Stimulated activated CD4-positive, alpha-beta T cell treated with anti-CD3 and anti-CD28 coated beads, Interleukin-15, amount 100 ng/mL, for 48 hours (primary cell): ENCODE results near the gene IFTAP.
"Not testable (repeated sequence)": the region's sequence is repeated elsewhere in the genome, so short reads cannot be mapped to it uniquely, and the experiment has no call there.

Experiments used
- DNase-seq, 2 donors: peaks; one replicate each; pipeline ENCODE4 v3.0.0-alpha.2; 2020; ENCODE audit warnings: low read depth in 2 of 2

The IFTAP gene

GRCh38 chr11:36638556-36638955, 44.3 kb downstream of the IFTAP start:
- DNase-seq: no peak

- DNase-seq: no peak
Observed at GRCh38 chr11:36657610-36658267, 63.4 kb downstream of the IFTAP start.

DNA sequence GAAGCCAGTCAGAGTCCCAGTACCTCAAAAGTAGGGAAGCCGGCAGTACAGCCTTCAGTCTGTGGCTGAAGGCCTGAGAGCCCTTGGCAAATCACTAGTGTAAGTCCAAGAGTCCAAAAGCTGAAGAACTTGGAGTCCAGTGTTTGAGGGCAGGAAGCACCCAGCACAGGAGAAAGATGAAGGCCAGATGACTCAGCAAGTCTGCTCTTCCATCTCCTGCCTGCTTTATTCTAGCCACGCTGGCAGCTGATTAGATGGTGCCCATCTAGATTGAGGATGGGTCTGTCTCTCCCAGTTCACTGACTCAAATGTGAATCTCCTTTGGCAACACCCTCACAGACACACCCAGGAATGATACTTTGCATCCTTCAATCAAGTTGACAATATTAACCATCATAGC, 67.1 kb downstream of the IFTAP start:
- DNase-seq: not testable (repeated sequence)

- no peak for DNase-seq
Observed at GRCh38 chr11:36672815-36673450, 78.6 kb downstream of the IFTAP start.

DNA sequence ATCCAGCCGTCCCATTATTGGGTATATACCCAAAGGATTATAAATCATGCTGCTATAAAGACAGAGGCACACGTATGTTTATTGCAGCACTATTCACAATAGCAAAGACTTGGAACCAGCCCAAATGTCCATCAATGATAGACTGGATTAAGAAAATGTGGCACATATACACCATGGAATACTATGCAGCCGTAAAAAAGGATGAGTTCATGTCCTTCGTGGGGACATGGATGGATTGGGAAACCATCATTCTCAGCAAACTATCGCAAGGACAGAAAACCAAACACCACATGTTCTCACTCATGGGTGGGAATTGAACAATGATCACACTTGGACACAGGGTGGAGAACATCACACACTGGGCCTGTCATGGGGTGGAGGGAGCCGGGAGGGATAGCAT, 85.2 kb downstream of the IFTAP start:
- DNase-seq: not testable (repeated sequence)

- DNase-seq: no peak
Observed at GRCh38 chr11:36683818-36684217, 89.5 kb downstream of the IFTAP start.

DNA sequence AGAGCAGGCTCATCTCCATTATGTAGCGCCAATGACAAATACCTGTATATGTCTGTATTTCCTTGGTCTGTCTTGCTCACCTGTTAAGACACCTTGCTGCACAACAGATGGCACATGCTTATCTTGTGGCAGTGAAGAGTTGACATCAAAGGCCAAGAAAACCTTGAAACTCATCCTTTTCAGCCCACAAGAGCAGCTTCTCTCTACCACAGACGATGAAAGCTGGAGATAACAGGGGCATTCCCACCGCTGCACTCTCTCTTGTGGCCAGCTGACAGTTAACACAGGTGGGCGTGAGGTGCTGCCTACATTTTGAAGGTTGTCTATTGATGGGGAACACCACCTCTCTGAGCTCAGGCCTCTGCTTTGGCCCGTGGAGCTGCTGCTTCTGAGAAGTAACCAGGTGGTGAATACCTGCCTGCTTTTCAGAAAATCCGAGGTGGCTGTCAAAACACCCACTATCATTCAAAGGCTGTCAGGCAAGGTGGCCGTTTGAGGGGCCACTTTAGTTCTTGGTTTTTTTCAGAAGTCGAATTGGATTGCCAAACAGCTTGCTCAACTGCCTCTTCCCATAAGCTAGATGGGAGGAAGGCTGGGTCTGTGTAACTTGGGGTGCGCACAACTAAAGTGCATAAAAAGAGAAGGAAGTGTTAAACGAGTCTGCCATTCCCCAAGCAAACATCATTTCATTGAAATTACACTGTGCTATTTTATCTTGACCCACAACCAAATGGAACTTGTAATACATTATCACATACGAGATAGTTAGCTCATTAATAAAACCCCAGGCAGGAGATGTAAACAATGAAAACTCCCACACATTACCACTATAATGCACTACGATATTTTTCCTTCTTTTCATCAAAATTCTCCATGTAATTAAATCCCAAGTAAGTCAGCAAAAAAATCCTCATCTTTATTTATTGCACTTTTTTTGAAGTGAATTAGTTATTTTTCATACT, 90.8 kb downstream of the IFTAP start:
- DNase-seq: peak; percentile 4 to 5

- no peak for DNase-seq
Observed at GRCh38 chr11:36688132-36688531, 93.8 kb downstream of the IFTAP start.

DNA sequence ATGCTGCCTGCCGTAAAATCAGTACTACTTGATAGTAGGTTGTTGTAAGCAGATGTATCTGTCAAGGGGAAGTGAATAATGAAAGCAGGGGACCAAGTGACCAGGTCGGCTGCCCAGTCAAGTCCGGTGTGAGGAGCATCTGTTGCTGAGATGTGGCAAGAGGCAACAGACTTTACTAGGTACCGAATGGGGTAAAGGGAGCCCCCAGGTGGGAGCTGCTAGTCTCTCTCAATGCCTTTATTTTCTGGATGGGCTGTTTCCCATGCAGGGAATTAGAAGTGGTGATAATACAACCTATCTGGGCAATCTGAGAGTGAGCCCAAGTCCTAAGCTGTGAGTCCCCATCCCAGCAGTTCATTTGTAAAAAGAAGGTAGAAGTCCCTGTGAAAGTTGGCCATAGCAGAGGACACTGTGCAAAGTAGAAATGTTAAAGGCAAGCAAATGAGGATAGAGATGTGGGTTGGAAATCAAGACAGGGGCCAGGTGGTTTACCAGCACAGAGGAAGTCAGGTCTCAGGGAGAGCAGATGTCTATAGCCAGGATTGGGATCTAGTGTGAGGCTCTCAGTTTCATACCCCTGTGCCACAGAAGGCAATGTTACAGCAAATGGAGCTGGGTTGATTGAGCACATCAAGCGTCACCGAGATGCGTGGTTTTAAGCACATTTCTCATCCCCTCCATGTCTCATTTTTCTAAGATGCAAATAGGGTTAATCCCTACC, 94.4 kb downstream of the IFTAP start:
- DNase-seq: no peak

GRCh38 chr11:36689442-36689841, 95.1 kb downstream of the IFTAP start:
- DNase-seq: no peak

DNA sequence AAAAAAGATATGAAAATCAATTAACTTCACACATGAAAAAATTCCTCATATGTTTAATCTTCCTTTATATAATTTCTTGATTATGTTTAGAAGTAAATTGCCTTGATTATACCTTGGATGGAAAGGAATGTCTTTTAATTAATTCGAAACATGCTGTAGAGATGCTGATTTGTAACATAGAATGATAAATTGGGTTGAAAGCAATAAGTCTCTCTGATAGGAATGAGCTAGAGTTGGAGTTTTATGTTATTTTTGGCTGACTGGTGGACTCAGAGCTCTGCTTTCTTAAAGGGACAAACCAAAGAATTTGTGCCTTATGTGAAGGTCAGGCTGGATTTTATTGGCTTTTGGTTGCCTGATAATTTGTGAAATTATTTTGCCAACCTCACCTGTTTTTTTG, 98.4 kb downstream of the IFTAP start:
- no peak for DNase-seq

- no peak for DNase-seq
Observed at GRCh38 chr11:36693139-36693843, 99.0 kb downstream of the IFTAP start.

GRCh38 chr11:36695111-36695510, 100.8 kb downstream of the IFTAP start:
- no peak for DNase-seq

- no peak for DNase-seq
Observed at GRCh38 chr11:36695571-36695970, 101.3 kb downstream of the IFTAP start.

- no peak for DNase-seq
Observed at GRCh38 chr11:36696550-36696949, 102.2 kb downstream of the IFTAP start.

GRCh38 chr11:36699271-36699670, 105.0 kb downstream of the IFTAP start:
- no peak for DNase-seq

- no peak for DNase-seq
Observed at GRCh38 chr11:36700246-36700645, 105.9 kb downstream of the IFTAP start.

DNA sequence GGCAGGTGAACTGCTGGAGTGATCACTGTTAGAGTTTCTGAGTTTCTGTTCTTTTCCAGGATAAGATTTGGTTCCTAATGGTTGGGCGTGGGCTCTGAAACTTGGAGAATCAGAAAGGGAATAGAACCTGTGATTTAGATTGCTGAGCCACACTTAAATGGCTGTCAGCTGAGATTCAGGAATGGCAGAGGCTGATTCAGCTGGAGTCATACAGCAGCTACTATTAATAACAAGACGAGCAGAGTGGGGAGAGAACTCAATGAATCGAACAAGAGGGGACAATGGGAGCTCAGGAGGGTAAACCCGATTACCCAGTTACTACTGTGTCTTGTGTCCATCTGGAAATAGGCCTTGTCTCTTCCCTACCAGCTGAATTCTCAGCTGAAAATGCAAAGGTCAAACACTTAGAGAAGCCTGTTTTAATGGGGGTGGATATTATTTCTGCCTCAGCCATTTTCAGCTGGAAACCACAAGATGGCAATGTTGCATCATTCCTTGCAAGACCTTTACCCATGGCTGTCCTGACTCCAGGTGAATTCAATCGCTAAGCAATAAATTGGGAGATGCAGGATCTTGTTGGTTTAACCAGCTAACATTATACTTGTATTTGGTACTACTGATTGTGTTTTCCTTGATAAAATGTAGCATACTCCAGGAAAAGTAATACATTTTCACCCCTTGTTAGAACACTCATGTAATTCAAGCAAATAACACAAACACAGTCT, 108.2 kb downstream of the IFTAP start:
- DNase-seq: no peak

- no peak for DNase-seq
Observed at GRCh38 chr11:36703055-36703404, 108.7 kb downstream of the IFTAP start.
